IMR-90 (cell line): ENCODE data around the gene SSBP3. TPM values are rescaled to one million over a fixed set of nuclear protein-coding genes. Genes with fewer than 3 reads are reported as not detected.

Experiments used
- ATAC-seq: fragments of 200-7000 bp; cut with Tn5 transposase; 2 replicates; pipeline ENCODE4 v1.9.1; 2020; ENCODE audit warnings: low read depth, mild to moderate bottlenecking, moderate library complexity
- BruUV-seq: library from RNA; stranded (reverse); fragments of 400-500 nt; replicated peaks from 2 replicates; lab custom pipeline; 2021; lab: Mats Ljungman, UMichigan
- CTCF ChIA-PET: fragments of 300-600 bp; formaldehyde crosslinking; extraction: SDS; loops from one replicate; lab custom pipeline; 2021; ENCODE audit warnings: antibody characterized with exemption; lab: Yijun Ruan, JAX
- POLR2A ChIA-PET: fragments of 300-600 bp; sonication (Branson Sonifier 250); formaldehyde crosslinking; loops from one replicate; lab custom pipeline; 2022; ENCODE audit warnings: antibody characterized with exemption; ENCODE audit not compliant: unreplicated experiment; lab: Charles Lee
- DNase-seq: peaks from one replicate; pipeline ENCODE4 v3.0.0; 2013
- H2AFZ ChIP-seq: replicated peaks from 2 replicates; pipeline ENCODE3; 2013; ENCODE audit warnings: low read length, mild to moderate bottlenecking; ENCODE audit not compliant: poor library complexity
- H2AK5ac ChIP-seq: 2 replicates; pipeline ENCODE4 v1.6.1; 2013; ENCODE audit warnings: low read depth, low read length, inconsistent platforms
- H2AK9ac ChIP-seq: replicated peaks from 2 replicates; pipeline ENCODE3; 2013; ENCODE audit warnings: mild to moderate bottlenecking, low read depth, low read length, moderate library complexity; ENCODE audit not compliant: poor library complexity
- H2BK120ac ChIP-seq: 2 replicates; pipeline ENCODE4 v1.6.1; 2013; ENCODE audit warnings: low read depth, low read length, inconsistent platforms
- H2BK15ac ChIP-seq: 3 replicates; pipeline ENCODE4 v1.6.1; 2013; ENCODE audit warnings: low read depth, low read length, inconsistent platforms
- H2BK20ac ChIP-seq: 2 replicates; pipeline ENCODE4 v1.6.1; 2013; ENCODE audit warnings: low read depth, mild to moderate bottlenecking, inconsistent platforms, low read length, moderate library complexity
- H2BK5ac ChIP-seq: 2 replicates; pipeline ENCODE4 v1.6.1; 2013; ENCODE audit warnings: mild to moderate bottlenecking, low read depth, low read length, inconsistent platforms; ENCODE audit not compliant: poor library complexity, severe bottlenecking
- H3K14ac ChIP-seq: replicated peaks from 2 replicates; pipeline ENCODE4 v1.6.1; 2013; ENCODE audit warnings: low read depth, low read length, inconsistent platforms
- H3K18ac ChIP-seq: 2 replicates; pipeline ENCODE4 v1.6.1; 2013; ENCODE audit warnings: low read depth, low read length, control low read depth
- H3K23ac ChIP-seq: 2 replicates; pipeline ENCODE4 v1.6.1; 2013; ENCODE audit warnings: low read depth, low read length, inconsistent platforms
- H3K27ac ChIP-seq: 2 replicates; pipeline ENCODE4 v1.5.1; 2013; ENCODE audit warnings: mild to moderate bottlenecking, control low read depth, low read length; ENCODE audit not compliant: insufficient read depth
- H3K27me3 ChIP-seq: 2 replicates; pipeline ENCODE4 v1.6.1; 2013; ENCODE audit warnings: low read length; ENCODE audit not compliant: control insufficient read depth, insufficient read depth
- H3K36me3 ChIP-seq: 2 replicates; pipeline ENCODE4 v1.6.1; 2013; ENCODE audit warnings: low read length, mixed read lengths; ENCODE audit not compliant: control insufficient read depth, insufficient read depth
- H3K4ac ChIP-seq: 2 replicates; pipeline ENCODE4 v1.6.1; 2013; ENCODE audit warnings: low read depth, low read length, inconsistent platforms
- H3K4me1 ChIP-seq: 2 replicates; pipeline ENCODE4 v1.6.1; 2013; ENCODE audit warnings: low read length, mixed read lengths; ENCODE audit not compliant: control insufficient read depth, insufficient read depth
- H3K4me2 ChIP-seq: 2 replicates; pipeline ENCODE4 v1.6.1; 2013; ENCODE audit warnings: low read depth, mild to moderate bottlenecking, control low read depth, low read length, moderate library complexity
- H3K4me3 ChIP-seq: 2 replicates; pipeline ENCODE4 v1.5.1; 2013; ENCODE audit warnings: low read depth, mild to moderate bottlenecking, control low read depth, low read length, moderate library complexity; ENCODE audit not compliant: insufficient read depth
- H3K56ac ChIP-seq: 2 replicates; pipeline ENCODE4 v1.6.1; 2013; ENCODE audit warnings: low read length, inconsistent platforms; ENCODE audit not compliant: insufficient read depth; ENCODE audit errors: extremely low read depth
- H3K79me1 ChIP-seq, 2 experiments: 2 replicates each; pipeline ENCODE4 v1.6.1; 2013; ENCODE audit warnings: low read length in 2 of 2, inconsistent platforms in 1 of 2, low read depth in 1 of 2
- H3K9ac ChIP-seq: 2 replicates; pipeline ENCODE4 v1.6.1; 2013; ENCODE audit warnings: low read depth, low read length, control low read depth
- H3K9me1 ChIP-seq: 2 replicates; pipeline ENCODE4 v1.6.1; 2013; ENCODE audit warnings: low read length, inconsistent platforms; ENCODE audit not compliant: insufficient read depth
- H3K9me3 ChIP-seq: 2 replicates; pipeline ENCODE4 v1.6.1; 2013; ENCODE audit warnings: low read length; ENCODE audit not compliant: control insufficient read depth, insufficient read depth
- H4K20me1 ChIP-seq: 2 replicates; pipeline ENCODE4 v1.6.1; 2013; ENCODE audit warnings: low read length, inconsistent platforms; ENCODE audit not compliant: insufficient read depth
- H4K5ac ChIP-seq: 2 replicates; pipeline ENCODE4 v1.6.1; 2013; ENCODE audit warnings: mild to moderate bottlenecking, low read depth, low read length, control low read depth
- H4K8ac ChIP-seq, 2 experiments: 2 replicates each; pipeline ENCODE4 v1.6.1; 2013; ENCODE audit warnings: low read depth in 2 of 2, low read length in 2 of 2, control low read depth in 1 of 2, inconsistent platforms in 1 of 2
- H4K91ac ChIP-seq: 2 replicates; pipeline ENCODE4 v1.6.1; 2013; ENCODE audit warnings: low read depth, low read length, inconsistent platforms; ENCODE audit not compliant: insufficient read depth
- CHD1 ChIP-seq: IDR thresholded peaks from 2 replicates; pipeline ENCODE4 v1.6.1; 2012; ENCODE audit warnings: low read depth, low read length, improper control_type of control experiment
- FOS ChIP-seq: fragments of 150-350 bp; IDR thresholded peaks from 2 replicates; pipeline ENCODE4 v1.6.1; 2016; ENCODE audit warnings: low read depth, low read length
- MAZ ChIP-seq: IDR thresholded peaks from 2 replicates; pipeline ENCODE4 v1.6.1; 2012; ENCODE audit warnings: low read depth, mild to moderate bottlenecking, low read length, improper control_type of control experiment, moderate library complexity, borderline replicate concordance
- RAD21 ChIP-seq: IDR thresholded peaks from 2 replicates; pipeline ENCODE4 v1.6.1; 2012; ENCODE audit warnings: low read length, improper control_type of control experiment
- WGBS, 2 experiments: methylation state at CpG; one replicate each; pipeline versions ENCODE4 v1.1.5 to v1.1.7; 2013; ENCODE audit warnings: missing lambda C conversion rate in 2 of 2; ENCODE audit not compliant: insufficient read length in 1 of 2; ENCODE audit errors: extremely low coverage in 2 of 2; 5-methylcytosine and 5-hydroxymethylcytosine counted together
- dilution Hi-C: fragments of 300-500 bp; cut with HindIII; formaldehyde crosslinking; loops from one replicate; pipeline ENCODE4 v1.14.3; 2018; ENCODE audit warnings: low sequenced_read_pairs; ENCODE audit not compliant: unreplicated experiment
- in situ Hi-C: fragments of 300-500 bp; cut with MboI; formaldehyde crosslinking; loops from 3 replicates; pipeline ENCODE4 v1.14.3; 2019; ENCODE audit warnings: low sequenced_read_pairs, inconsistent platforms, mixed read lengths
- intact Hi-C: fragments of 100-400 bp; cut with micrococcal nuclease; formaldehyde crosslinking; loops from 2 replicates; pipeline ENCODE4 v1.10.0; 2022
- polyA plus RNA-seq, 3 experiments: library from polyadenylated mRNA; depleted of rRNA; stranded (reverse); fragments of >200 nt; gene quantifications; 2 replicates each; pipeline ENCODE4 v1.2.3, GENCODE V29; 2012; ENCODE audit warnings: low replicate concordance in 1 of 3
- total RNA-seq: library from RNA; depleted of rRNA; stranded (reverse); fragments of >200 nt; gene quantifications from 2 replicates; pipeline ENCODE4 v1.2.3, GENCODE V29; 2012

SSBP3 gene
- total and polyA plus RNA-seq, 2 of the 4 experiments (the other 2 are of a cell fraction) = 10.9 to 39.6 TPM

GRCh38 chr1:54391450-54392209 lies 14.6 kb downstream of the SSBP3 start:
- H4K91ac ChIP-seq = no peak overlapping the region
- H2BK20ac ChIP-seq = no peak overlapping the region
- no peak overlapping the region for H4K8ac ChIP-seq
- H3K4me3 ChIP-seq = no peak overlapping the region
- H2BK5ac ChIP-seq = no peak overlapping the region
- peaks cover 51% of the 10 kb centered on the region for H3K36me3 ChIP-seq
- H3K9ac ChIP-seq = no peak overlapping the region
- CTCF ChIA-PET = interaction anchor here (0.6 kb wide), 1 partner anchor 9 kb away, joined by 8 read pairs; no protein-coding TSS in a partner anchor
- H3K4me2 ChIP-seq = no peak overlapping the region
- no peak overlapping the region for H2AK5ac ChIP-seq
- BruUV-seq = no TSS peak
- 79% methylated on average over 8 of the region's 15 CpGs; no CpG with 5 or more reads in 1 of the 2 experiments for WGBS, 2 experiments
- no peaks in the 10 kb centered on the region for H3K27me3 ChIP-seq
- no peak overlapping the region for H2AFZ ChIP-seq
- H3K18ac ChIP-seq = no peak overlapping the region
- peaks cover 11% of the 10 kb centered on the region for H3K9me1 ChIP-seq
- H3K4ac ChIP-seq = no peak overlapping the region
- H4K5ac ChIP-seq = no peak overlapping the region
- dilution Hi-C loops = no loop called here
- DNase-seq = no peak
- peaks cover 6% of the 10 kb centered on the region; the same call in 1 of the 2 replicates for H3K4me1 ChIP-seq
- peak overlapping the region; percentile 15 for H2AK9ac ChIP-seq
- no peaks in the 10 kb centered on the region for H3K9me3 ChIP-seq
- ATAC-seq = no peak
- peaks cover 18 to 73% of the 10 kb centered on the region in 2 experiments for H3K79me1 ChIP-seq
- H3K14ac ChIP-seq = no peak overlapping the region
- TF ChIP-seq MAZ (no peak), CHD1 (no peak), FOS (no peak), RAD21 (no peak)
- intact Hi-C loops = no loop called here
- H3K56ac ChIP-seq = no peak overlapping the region
- no peak overlapping the region for H2BK15ac ChIP-seq
- H2BK120ac ChIP-seq = no peak overlapping the region
- H4K20me1 ChIP-seq = peaks cover 66% of the 10 kb centered on the region
- no peak overlapping the region for H3K27ac ChIP-seq
- POLR2A ChIA-PET = no interaction called here
- H3K23ac ChIP-seq = no peak overlapping the region
- in situ Hi-C loops = no loop called here
